HepG2 (cell line): ENCODE data around the gene SNUPN. TPM values are rescaled to one million over a fixed set of nuclear protein-coding genes. Genes with fewer than 3 reads are reported as not detected.

Experiments used
- ARID5B ChIP-seq: IDR thresholded peaks from 2 replicates; pipeline ENCODE4 v1.4.0; 2020; ENCODE audit warnings: mild to moderate bottlenecking, missing genetic modification reagents
- GATA4 ChIP-seq: sonication (generic); IDR thresholded peaks from 2 replicates; pipeline ENCODE4 v1.6.1; 2016; ENCODE audit warnings: antibody characterized with exemption, low read depth, borderline replicate concordance
- KAT8 ChIP-seq: IDR thresholded peaks from 2 replicates; pipeline ENCODE4 v1.6.1; 2016; ENCODE audit warnings: missing genetic modification reagents, missing compliant biosample characterization
- NFRKB ChIP-seq: fragments of 450-650 bp; IDR thresholded peaks from 2 replicates; pipeline ENCODE4 v1.6.1; 2017
- NONO ChIP-seq, 2 experiments: fragments of 450-650 bp in 1 of 2; sonication (generic) in 1 of 2; formaldehyde crosslinking in 1 of 2; IDR thresholded peaks in 1 of 2; conservative IDR thresholded peaks in 1 of 2; 2 replicates each; pipeline versions ENCODE4 v1.6.1 to v1.8.0; 2017 to 2022; ENCODE audit warnings: mild to moderate bottlenecking in 1 of 2, missing genetic modification reagents in 1 of 2, moderate library complexity in 1 of 2
- PHF21A ChIP-seq: sonication (generic); formaldehyde crosslinking; IDR thresholded peaks from 2 replicates; pipeline ENCODE4 v1.5.0; 2020; ENCODE audit warnings: mild to moderate bottlenecking, missing genetic modification reagents
- RCOR2 ChIP-seq: IDR thresholded peaks from 2 replicates; pipeline ENCODE4 v1.6.1; 2016; ENCODE audit warnings: missing biosample characterization, missing genetic modification reagents
- STAG1 ChIP-seq: sonication (generic); formaldehyde crosslinking; IDR thresholded peaks from 2 replicates; pipeline ENCODE4 v1.4.0; 2020; ENCODE audit warnings: missing genetic modification reagents
- ZBTB2 ChIP-seq: sonication (generic); formaldehyde crosslinking; IDR thresholded peaks from 2 replicates; pipeline ENCODE4 v1.8.0; 2022; ENCODE audit warnings: low read depth, missing genetic modification reagents
- ZFP37 ChIP-seq: sonication (generic); formaldehyde crosslinking; IDR thresholded peaks from 2 replicates; pipeline ENCODE4 v1.4.0; 2020; ENCODE audit warnings: missing genetic modification reagents, borderline replicate concordance
- ZNF501 ChIP-seq: sonication (generic); formaldehyde crosslinking; IDR thresholded peaks from 2 replicates; pipeline ENCODE4 v1.5.1; 2020; ENCODE audit warnings: mild to moderate bottlenecking, moderate library complexity, missing genetic modification reagents
- polyA plus RNA-seq, 8 experiments: library from polyadenylated mRNA; depleted of rRNA in 3 of 8; stranded (reverse) in 7 of 8; unstranded in 1 of 8; fragments of >200 nt; fragmentation: Illumina TruSeq in 4 of 8; extraction: Trizol in 4 of 8; gene quantifications; 2 replicates each; pipeline versions ENCODE4 v1.2.1 to v1.2.3, GENCODE V29; 2011 to 2016; ENCODE audit warnings: low read depth in 4 of 8, missing spikeins in 1 of 8, mixed read lengths in 1 of 8; ENCODE audit not compliant: insufficient read depth in 1 of 8
- total RNA-seq, 5 experiments: library from RNA; depleted of rRNA; stranded (reverse); fragments of >200 nt; fragmentation: Illumina TruSeq; extraction: Trizol; gene quantifications; 2 replicates each; pipeline ENCODE4 v1.2.3, GENCODE V29; 2016; ENCODE audit warnings: low read depth in 1 of 5

The SNUPN gene
- total and polyA plus RNA-seq, 2 of the 13 experiments (the other 11 are each of a cell fraction or from before 2014, with no cell fraction given) = 9.0 to 16.4 TPM

GRCh38 chr15:75640483-75641178 is 15.1 kb upstream of the SNUPN start (continued):
- 0 out of 2 replicates have a peak, but pooled peaks have one; percentile 33 for TF ChIP-seq ZBTB2
- no peak for TF ChIP-seq NFRKB
- 0 out of 2 replicates have a peak, but pooled peaks have one; percentile 22 for TF ChIP-seq PHF21A (CRISPR knock-in tag)
- TF ChIP-seq RCOR2 (CRISPR knock-in tag) = peak; percentile 47; the same call in 1 of the 2 replicates
- TF ChIP-seq ARID5B (CRISPR knock-in tag) = 0 out of 2 replicates have a peak, but pooled peaks have one; percentile 12
- no peak for TF ChIP-seq GATA4
- peak; percentile 65; the same call in 1 of the 2 replicates for TF ChIP-seq ZNF501 (CRISPR knock-in tag)
- peak; percentile 59 for TF ChIP-seq STAG1 (CRISPR knock-in tag)
- TF ChIP-seq NONO (IDR thresholded peaks at IDR 0.05) = no peak
- no peak for TF ChIP-seq NONO (CRISPR knock-in tag; conservative IDR thresholded peaks at IDR 0.05)
- no peak for TF ChIP-seq KAT8 (CRISPR knock-in tag)
- no peak for TF ChIP-seq ZFP37 (CRISPR knock-in tag)
